HCT116 (cell line): ENCODE measurements around the gene KCTD14. TPM values are rescaled to one million over a fixed set of nuclear protein-coding genes. Genes with fewer than 3 reads are reported as not detected.

Experiments
- ATAC-seq: fragments of 200-7000 bp; cut with Tn5 transposase; 2 replicates; pipeline ENCODE4 v1.9.1; 2020; ENCODE audit warnings: mild to moderate bottlenecking, moderate library complexity
- BruUV-seq: library from RNA; stranded (reverse); fragments of 400-500 nt; replicated peaks from 2 replicates; lab custom pipeline; 2021; lab: Mats Ljungman, UMichigan
- CTCF ChIA-PET: fragments of 300-600 bp; sonication (Branson Sonifier 250); formaldehyde crosslinking; loops from one replicate; lab custom pipeline; 2021; ENCODE audit warnings: antibody characterized with exemption; lab: Charles Lee
- POLR2A ChIA-PET: fragments of 300-600, 350-600 bp; sonication (Branson Sonifier 250); formaldehyde crosslinking; loops from one replicate; lab custom pipeline; 2021; ENCODE audit warnings: antibody characterized with exemption; lab: Charles Lee
- RAD21 ChIA-PET, 2 experiments: fragments of 300-600 bp; sonication (Branson Sonifier 250); formaldehyde crosslinking; loops; one replicate each; lab custom pipeline; 2023; ENCODE audit warnings: low total read pairs in 2 of 2; ENCODE audit not compliant: uncharacterized antibody in 2 of 2, unreplicated experiment in 2 of 2, low non-redundant PET in 1 of 2; lab: Charles Lee
- DNase-seq: peaks from one replicate; pipeline ENCODE4 v3.0.0-alpha.2; 2010; ENCODE audit warnings: low read depth, low spot score
- H2AFZ ChIP-seq: fragments of 200-600 bp; shearing (Covaris generic), sonication (generic); 2 replicates; pipeline ENCODE4 v1.6.1; 2017; ENCODE audit warnings: low read depth, mixed run types, mixed read lengths, antibody characterized with exemption, low read length; ENCODE audit not compliant: poor library complexity, severe bottlenecking
- H3K27ac ChIP-seq: 2 replicates; pipeline ENCODE4 v1.5.1; 2012; ENCODE audit warnings: low read depth, low read length
- H3K27me3 ChIP-seq: fragments of 200-600 bp; sonication (generic); 2 replicates; pipeline ENCODE4 v1.6.1; 2016; ENCODE audit warnings: mixed run types, low read length, mixed read lengths; ENCODE audit not compliant: insufficient read depth
- H3K36me3 ChIP-seq, 2 experiments: fragments of 200-500 bp in 1 of 2; fragments of 200-600 bp in 1 of 2; sonication (Bioruptor generic) in 1 of 2; sonication (generic) in 1 of 2; 2 replicates each; pipeline versions ENCODE4 v1.5.1 to v1.6.1; 2014 to 2016; ENCODE audit warnings: low read length in 2 of 2, inconsistent platforms in 1 of 2, mixed read lengths in 1 of 2, mixed run types in 1 of 2; ENCODE audit not compliant: insufficient read depth in 2 of 2, control insufficient read depth in 1 of 2
- H3K4me1 ChIP-seq, 2 experiments: fragments of 200-600 bp in 1 of 2; sonication (generic) in 1 of 2; 2 replicates each; pipeline versions ENCODE4 v1.5.1 to v1.6.1; 2012 to 2017; ENCODE audit warnings: low read length in 2 of 2, inconsistent platforms in 1 of 2, mild to moderate bottlenecking in 1 of 2, mixed read lengths in 1 of 2, mixed run types in 1 of 2, moderate library complexity in 1 of 2; ENCODE audit not compliant: insufficient read depth in 2 of 2, control insufficient read depth in 1 of 2
- H3K4me2 ChIP-seq: fragments of 200-600 bp; sonication (generic); 2 replicates; pipeline ENCODE4 v1.6.1; 2017; ENCODE audit warnings: mixed run types, low read length, mixed read lengths
- H3K4me3 ChIP-seq, 2 experiments: fragments of 200-600 bp in 1 of 2; sonication (generic) in 1 of 2; replicated peaks in 1 of 2; 2 replicates each; pipeline ENCODE4 v1.5.1; 2011 to 2016; ENCODE audit warnings: low read length in 2 of 2, control low read depth in 1 of 2, low read depth in 1 of 2, mild to moderate bottlenecking in 1 of 2, mixed read lengths in 1 of 2, mixed run types in 1 of 2
- H3K79me2 ChIP-seq: fragments of 200-600 bp; sonication (generic); 2 replicates; pipeline ENCODE4 v1.6.1; 2017; ENCODE audit warnings: mild to moderate bottlenecking, mixed run types, low read length, moderate library complexity, mixed read lengths; ENCODE audit not compliant: insufficient read depth
- H3K9ac ChIP-seq: fragments of 200-600 bp; sonication (generic); 2 replicates; pipeline ENCODE4 v1.6.1; 2016; ENCODE audit warnings: low read length, mixed read lengths
- H3K9me2 ChIP-seq: fragments of 200-600 bp; sonication (generic), shearing (Covaris generic); 2 replicates; pipeline ENCODE4 v1.6.1; 2017; ENCODE audit warnings: mixed run types, mild to moderate bottlenecking, moderate library complexity; ENCODE audit not compliant: insufficient read depth
- H3K9me3 ChIP-seq, 2 experiments: fragments of 200-500 bp in 1 of 2; fragments of 200-600 bp in 1 of 2; sonication (Bioruptor generic) in 1 of 2; sonication (generic) in 1 of 2; 2 replicates each; pipeline ENCODE4 v1.6.1; 2014 to 2017; ENCODE audit warnings: low read length in 2 of 2, mixed read lengths in 2 of 2, inconsistent platforms in 1 of 2, low read depth in 1 of 2, mild to moderate bottlenecking in 1 of 2, mixed run types in 1 of 2, moderate library complexity in 1 of 2; ENCODE audit not compliant: control insufficient read depth in 1 of 2, insufficient read depth in 1 of 2
- H4K20me1 ChIP-seq: fragments of 200-600 bp; sonication (generic), shearing (Covaris generic); 2 replicates; pipeline ENCODE4 v1.6.1; 2017; ENCODE audit warnings: mixed run types, mild to moderate bottlenecking, moderate library complexity; ENCODE audit not compliant: insufficient read depth
- CBX3 ChIP-seq: IDR thresholded peaks from 2 replicates; pipeline ENCODE4 v1.6.1; 2012; ENCODE audit warnings: low read depth
- CEBPB ChIP-seq: IDR thresholded peaks from 2 replicates; pipeline ENCODE4 v1.6.1; 2012; ENCODE audit warnings: low read depth
- ELF1 ChIP-seq: IDR thresholded peaks from 2 replicates; pipeline ENCODE4 v1.6.1; 2012; ENCODE audit warnings: low read depth, borderline replicate concordance
- EZH2phosphoT487 ChIP-seq: fragments of 200-600 bp; IDR thresholded peaks from 2 replicates; pipeline ENCODE4 v1.6.1; 2018; ENCODE audit warnings: antibody characterized with exemption, borderline replicate concordance
- FOSL1 ChIP-seq: IDR thresholded peaks from 2 replicates; pipeline ENCODE4 v1.6.1; 2012; ENCODE audit warnings: low read depth
- JUND ChIP-seq: IDR thresholded peaks from 2 replicates; pipeline ENCODE4 v1.6.1; 2012
- POLR2A ChIP-seq: IDR thresholded peaks from 2 replicates; pipeline ENCODE4 v1.7.0; 2011; ENCODE audit warnings: borderline replicate concordance; ENCODE audit not compliant: insufficient read depth, insufficient read length; ENCODE audit errors: extremely low read depth
- POLR2AphosphoS5 ChIP-seq: IDR thresholded peaks from 2 replicates; pipeline ENCODE4 v1.6.1; 2011; ENCODE audit warnings: mild to moderate bottlenecking, low read depth, low read length, moderate library complexity
- RAD21 ChIP-seq: IDR thresholded peaks from 2 replicates; pipeline ENCODE4 v1.6.1; 2012; ENCODE audit warnings: low read depth, mild to moderate bottlenecking
- SIN3A ChIP-seq: IDR thresholded peaks from 2 replicates; pipeline ENCODE4 v1.6.1; 2012; ENCODE audit warnings: low read depth
- TCF7L2 ChIP-seq: IDR thresholded peaks from 2 replicates; pipeline ENCODE4 v1.7.0; 2011; ENCODE audit warnings: borderline replicate concordance, inconsistent platforms; ENCODE audit not compliant: insufficient read depth, insufficient read length; ENCODE audit errors: extremely low read depth
- YY1 ChIP-seq: IDR thresholded peaks from 2 replicates; pipeline ENCODE4 v1.6.1; 2011; ENCODE audit warnings: low read length, low read depth, moderate library complexity, mild to moderate bottlenecking; ENCODE audit not compliant: insufficient replicate concordance; ENCODE audit errors: extremely low read depth
- ZFX ChIP-seq: fragments of 450-650 bp; IDR thresholded peaks from 2 replicates; pipeline ENCODE4 v1.6.1; 2017
- ZNF274 ChIP-seq: fragments of 200-500 bp; sonication (Bioruptor generic); IDR thresholded peaks from 2 replicates; pipeline ENCODE4 v1.6.1; 2014; ENCODE audit warnings: mild to moderate bottlenecking, low read depth, low read length, inconsistent platforms
- intact Hi-C: fragments of 100-400 bp; cut with micrococcal nuclease; formaldehyde crosslinking; loops from 2 replicates; pipeline ENCODE4 v1.10.0; 2022
- total RNA-seq: library from RNA; stranded (reverse); gene quantifications from one replicate; pipeline ENCODE4 v1.2.1, GENCODE V29; 2021; ENCODE audit not compliant: unreplicated experiment
- TF ChIP-seq, protein P1 (sequence below), 3 experiments: fragments of 200-600 bp in 1 of 3; sonication (generic) in 1 of 3; IDR thresholded peaks in 2 of 3; conservative IDR thresholded peaks in 1 of 3; 2 replicates each; pipeline ENCODE4 v1.5.1; 2012 to 2017; ENCODE audit warnings: low read depth in 2 of 3, low read length in 2 of 3, antibody characterized with exemption in 1 of 3, borderline replicate concordance in 1 of 3, control low read depth in 1 of 3, mild to moderate bottlenecking in 1 of 3, mixed read lengths in 1 of 3, mixed run types in 1 of 3, moderate library complexity in 1 of 3; ENCODE audit not compliant: insufficient read depth in 1 of 3
- TF ChIP-seq, protein P2 (sequence below): IDR thresholded peaks from 2 replicates; pipeline ENCODE4 v1.6.1; 2011; ENCODE audit warnings: mild to moderate bottlenecking, low read length, moderate library complexity; ENCODE audit not compliant: insufficient replicate concordance; ENCODE audit errors: extremely low read depth
- TF ChIP-seq, protein P3 (sequence below): IDR thresholded peaks from 2 replicates; pipeline ENCODE4 v1.6.1; 2012; ENCODE audit warnings: low read depth
- TF ChIP-seq, protein P4 (sequence below): IDR thresholded peaks from 2 replicates; pipeline ENCODE4 v1.6.1; 2012
- TF ChIP-seq, protein P5 (sequence below): IDR thresholded peaks from 2 replicates; pipeline ENCODE4 v1.6.1; 2012

Gene KCTD14
- total RNA-seq, 1 experiment from 2014 or later, result 15.2 TPM

DNA sequence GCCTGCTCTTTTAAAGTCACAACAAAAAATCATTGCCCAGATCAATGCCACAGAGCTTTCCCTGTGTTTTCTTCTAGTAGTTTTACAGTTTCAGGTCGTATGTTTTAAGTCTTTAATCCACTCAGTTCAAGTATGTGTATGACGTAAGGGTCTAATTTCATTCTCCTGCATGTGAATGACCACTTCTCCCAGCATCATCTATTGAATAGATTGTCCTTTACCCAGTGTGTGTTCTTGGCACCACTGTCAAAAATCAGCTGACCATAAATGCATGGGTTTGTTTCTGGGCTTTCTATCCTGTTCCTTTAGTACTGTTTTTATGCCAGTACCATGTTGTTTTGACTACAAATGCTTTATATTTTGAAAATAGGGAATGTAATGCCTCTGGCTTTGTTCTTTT is 56.7 kb downstream of the KCTD14 start:
- intact Hi-C loops, result no loop called here
- Histone ChIP-seq H3K27ac (no peak overlapping the region), H4K20me1 (no peaks in the 10 kb centered on the region), H2AFZ (no peak overlapping the region), H3K4me3 (no peak overlapping the region), H3K4me2 (no peak overlapping the region), H3K79me2 (no peaks in the 10 kb centered on the region), H3K36me3 (no peaks in the 10 kb centered on the region; a peak in 1 of 4 replicates), H3K9me3 (no peaks in the 10 kb centered on the region), H3K9ac (no peak overlapping the region), H3K27me3 (no peaks in the 10 kb centered on the region), H3K4me1 (no peaks in the 10 kb centered on the region)
- ChIA-PET CTCF (no interaction called here), POLR2A (no interaction called here), RAD21 (no interaction called here)
- no peak for ATAC-seq
- no peak for DNase-seq
- BruUV-seq, result no TSS peak
- TF ChIP-seq SIN3A (no peak), TCF7L2 (no peak), RAD21 (no peak), ZNF274 (no peak), YY1 (no peak), EZH2phosphoT487 (no peak), ELF1 (no peak), CEBPB (no peak), CBX3 (no peak), JUND (no peak), FOSL1 (no peak), POLR2AphosphoS5 (no peak), POLR2A (no peak), ZFX (no peak)
- TF ChIP-seq, protein P1, sequence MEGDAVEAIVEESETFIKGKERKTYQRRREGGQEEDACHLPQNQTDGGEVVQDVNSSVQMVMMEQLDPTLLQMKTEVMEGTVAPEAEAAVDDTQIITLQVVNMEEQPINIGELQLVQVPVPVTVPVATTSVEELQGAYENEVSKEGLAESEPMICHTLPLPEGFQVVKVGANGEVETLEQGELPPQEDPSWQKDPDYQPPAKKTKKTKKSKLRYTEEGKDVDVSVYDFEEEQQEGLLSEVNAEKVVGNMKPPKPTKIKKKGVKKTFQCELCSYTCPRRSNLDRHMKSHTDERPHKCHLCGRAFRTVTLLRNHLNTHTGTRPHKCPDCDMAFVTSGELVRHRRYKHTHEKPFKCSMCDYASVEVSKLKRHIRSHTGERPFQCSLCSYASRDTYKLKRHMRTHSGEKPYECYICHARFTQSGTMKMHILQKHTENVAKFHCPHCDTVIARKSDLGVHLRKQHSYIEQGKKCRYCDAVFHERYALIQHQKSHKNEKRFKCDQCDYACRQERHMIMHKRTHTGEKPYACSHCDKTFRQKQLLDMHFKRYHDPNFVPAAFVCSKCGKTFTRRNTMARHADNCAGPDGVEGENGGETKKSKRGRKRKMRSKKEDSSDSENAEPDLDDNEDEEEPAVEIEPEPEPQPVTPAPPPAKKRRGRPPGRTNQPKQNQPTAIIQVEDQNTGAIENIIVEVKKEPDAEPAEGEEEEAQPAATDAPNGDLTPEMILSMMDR (IDR thresholded peaks at IDR 0.05 in 2 of 3, conservative IDR thresholded peaks at IDR 0.05 in 1 of 3; ENCODE audit: borderline replicate concordance in 1 of 3, insufficient read depth in 1 of 3, low read depth in 2 of 3, low read length in 2 of 3), result no peak
- TF ChIP-seq, protein P2, sequence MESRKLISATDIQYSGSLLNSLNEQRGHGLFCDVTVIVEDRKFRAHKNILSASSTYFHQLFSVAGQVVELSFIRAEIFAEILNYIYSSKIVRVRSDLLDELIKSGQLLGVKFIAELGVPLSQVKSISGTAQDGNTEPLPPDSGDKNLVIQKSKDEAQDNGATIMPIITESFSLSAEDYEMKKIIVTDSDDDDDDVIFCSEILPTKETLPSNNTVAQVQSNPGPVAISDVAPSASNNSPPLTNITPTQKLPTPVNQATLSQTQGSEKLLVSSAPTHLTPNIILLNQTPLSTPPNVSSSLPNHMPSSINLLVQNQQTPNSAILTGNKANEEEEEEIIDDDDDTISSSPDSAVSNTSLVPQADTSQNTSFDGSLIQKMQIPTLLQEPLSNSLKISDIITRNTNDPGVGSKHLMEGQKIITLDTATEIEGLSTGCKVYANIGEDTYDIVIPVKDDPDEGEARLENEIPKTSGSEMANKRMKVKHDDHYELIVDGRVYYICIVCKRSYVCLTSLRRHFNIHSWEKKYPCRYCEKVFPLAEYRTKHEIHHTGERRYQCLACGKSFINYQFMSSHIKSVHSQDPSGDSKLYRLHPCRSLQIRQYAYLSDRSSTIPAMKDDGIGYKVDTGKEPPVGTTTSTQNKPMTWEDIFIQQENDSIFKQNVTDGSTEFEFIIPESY, result no peak
- TF ChIP-seq, protein P3, sequence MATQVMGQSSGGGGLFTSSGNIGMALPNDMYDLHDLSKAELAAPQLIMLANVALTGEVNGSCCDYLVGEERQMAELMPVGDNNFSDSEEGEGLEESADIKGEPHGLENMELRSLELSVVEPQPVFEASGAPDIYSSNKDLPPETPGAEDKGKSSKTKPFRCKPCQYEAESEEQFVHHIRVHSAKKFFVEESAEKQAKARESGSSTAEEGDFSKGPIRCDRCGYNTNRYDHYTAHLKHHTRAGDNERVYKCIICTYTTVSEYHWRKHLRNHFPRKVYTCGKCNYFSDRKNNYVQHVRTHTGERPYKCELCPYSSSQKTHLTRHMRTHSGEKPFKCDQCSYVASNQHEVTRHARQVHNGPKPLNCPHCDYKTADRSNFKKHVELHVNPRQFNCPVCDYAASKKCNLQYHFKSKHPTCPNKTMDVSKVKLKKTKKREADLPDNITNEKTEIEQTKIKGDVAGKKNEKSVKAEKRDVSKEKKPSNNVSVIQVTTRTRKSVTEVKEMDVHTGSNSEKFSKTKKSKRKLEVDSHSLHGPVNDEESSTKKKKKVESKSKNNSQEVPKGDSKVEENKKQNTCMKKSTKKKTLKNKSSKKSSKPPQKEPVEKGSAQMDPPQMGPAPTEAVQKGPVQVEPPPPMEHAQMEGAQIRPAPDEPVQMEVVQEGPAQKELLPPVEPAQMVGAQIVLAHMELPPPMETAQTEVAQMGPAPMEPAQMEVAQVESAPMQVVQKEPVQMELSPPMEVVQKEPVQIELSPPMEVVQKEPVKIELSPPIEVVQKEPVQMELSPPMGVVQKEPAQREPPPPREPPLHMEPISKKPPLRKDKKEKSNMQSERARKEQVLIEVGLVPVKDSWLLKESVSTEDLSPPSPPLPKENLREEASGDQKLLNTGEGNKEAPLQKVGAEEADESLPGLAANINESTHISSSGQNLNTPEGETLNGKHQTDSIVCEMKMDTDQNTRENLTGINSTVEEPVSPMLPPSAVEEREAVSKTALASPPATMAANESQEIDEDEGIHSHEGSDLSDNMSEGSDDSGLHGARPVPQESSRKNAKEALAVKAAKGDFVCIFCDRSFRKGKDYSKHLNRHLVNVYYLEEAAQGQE, result no peak
- TF ChIP-seq, protein P4, sequence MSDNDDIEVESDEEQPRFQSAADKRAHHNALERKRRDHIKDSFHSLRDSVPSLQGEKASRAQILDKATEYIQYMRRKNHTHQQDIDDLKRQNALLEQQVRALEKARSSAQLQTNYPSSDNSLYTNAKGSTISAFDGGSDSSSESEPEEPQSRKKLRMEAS, result no peak
- TF ChIP-seq, protein P5, sequence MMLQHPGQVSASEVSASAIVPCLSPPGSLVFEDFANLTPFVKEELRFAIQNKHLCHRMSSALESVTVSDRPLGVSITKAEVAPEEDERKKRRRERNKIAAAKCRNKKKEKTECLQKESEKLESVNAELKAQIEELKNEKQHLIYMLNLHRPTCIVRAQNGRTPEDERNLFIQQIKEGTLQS, result no peak
- TF ChIP-seq, all 23 proteins: peak for 0
- H3K9me2 ChIP-seq, result no peaks in the 10 kb centered on the region
